Endodermal cell (in vitro differentiated cells): ENCODE data around the gene SQSTM1. TPM values are rescaled to one million over a fixed set of nuclear protein-coding genes. Genes with fewer than 3 reads are reported as not detected.

Experiments used
- DNase-seq: peaks from one replicate; pipeline ENCODE4 v3.0.0-alpha.2; 2017
- H3K27ac ChIP-seq: 2 replicates; pipeline ENCODE4 v1.5.1; 2013; ENCODE audit warnings: mild to moderate bottlenecking, low read depth, low read length, moderate library complexity
- H3K27me3 ChIP-seq: 2 replicates; pipeline ENCODE4 v1.6.1; 2013; ENCODE audit warnings: mild to moderate bottlenecking, low read length, moderate library complexity; ENCODE audit not compliant: insufficient read depth, control insufficient read depth, poor library complexity, severe bottlenecking
- H3K36me3 ChIP-seq: 2 replicates; pipeline ENCODE4 v1.7.0; 2013; ENCODE audit warnings: mild to moderate bottlenecking, low read length, moderate library complexity; ENCODE audit not compliant: control insufficient read depth, insufficient read depth
- H3K4me1 ChIP-seq: one replicate; pipeline ENCODE4 v1.7.0; 2013; ENCODE audit warnings: low read length; ENCODE audit not compliant: control insufficient read depth, insufficient read depth
- H3K4me3 ChIP-seq: 2 replicates; pipeline ENCODE4 v1.5.1; 2013; ENCODE audit warnings: mild to moderate bottlenecking, low read length, moderate library complexity
- H3K9ac ChIP-seq: 2 replicates; pipeline ENCODE4 v1.6.1; 2013; ENCODE audit warnings: mild to moderate bottlenecking, low read length, moderate library complexity; ENCODE audit not compliant: poor library complexity, severe bottlenecking; ENCODE audit errors: extremely low read depth
- H3K9me3 ChIP-seq: 2 replicates; pipeline ENCODE4 v1.6.1; 2013; ENCODE audit warnings: mild to moderate bottlenecking, low read length, moderate library complexity; ENCODE audit not compliant: control insufficient read depth
- H3K27ac Mint-ChIP-seq: 2 replicates; pipeline ENCODE4 v1.8.0; 2020; ENCODE audit warnings: mixed read lengths
- H3K27me3 Mint-ChIP-seq: 2 replicates; pipeline ENCODE4 v1.8.0; 2021; ENCODE audit warnings: mild to moderate bottlenecking, mixed read lengths; ENCODE audit not compliant: insufficient read depth
- H3K36me3 Mint-ChIP-seq: 2 replicates; pipeline ENCODE4 v1.8.0; 2020; ENCODE audit warnings: low read depth, mixed read lengths
- H3K4me1 Mint-ChIP-seq: 2 replicates; pipeline ENCODE4 v1.8.0; 2020; ENCODE audit warnings: mixed read lengths
- H3K4me3 Mint-ChIP-seq: 2 replicates; pipeline ENCODE4 v1.8.0; 2020; ENCODE audit warnings: mild to moderate bottlenecking, moderate library complexity, mixed read lengths
- H3K9me3 Mint-ChIP-seq: 2 replicates; pipeline ENCODE4 v1.8.0; 2020; ENCODE audit warnings: mild to moderate bottlenecking, mixed read lengths
- CTCF ChIP-seq: fragments of 200-600 bp; sonication (generic); conservative IDR thresholded peaks from 2 replicates; pipeline ENCODE4 v1.5.0; 2021; ENCODE audit warnings: antibody characterized with exemption, mild to moderate bottlenecking
- WGBS, 2 experiments: methylation state at CpG; one replicate each; pipeline versions ENCODE4 v1.1.5 to v1.1.7; 2013; ENCODE audit warnings: missing lambda C conversion rate in 2 of 2, mixed read lengths in 1 of 2; ENCODE audit not compliant: insufficient coverage in 1 of 2, insufficient read length in 1 of 2; 5-methylcytosine and 5-hydroxymethylcytosine counted together
- total RNA-seq, 2 donors: library from RNA; stranded (reverse); fragmentation: NEBNext Ultra II Directional in 1 of 2; extraction: Animal tissue kit (Norgen Biotek cat#: 25700) in 1 of 2; gene quantifications; 2 replicates in 1 of 2; 3 replicates in 1 of 2; pipeline ENCODE4 v1.2.1, GENCODE V29; 2021

The SQSTM1 gene
- total RNA-seq, 2 donors from 2014 or later, result 134 to 172 TPM

DNA sequence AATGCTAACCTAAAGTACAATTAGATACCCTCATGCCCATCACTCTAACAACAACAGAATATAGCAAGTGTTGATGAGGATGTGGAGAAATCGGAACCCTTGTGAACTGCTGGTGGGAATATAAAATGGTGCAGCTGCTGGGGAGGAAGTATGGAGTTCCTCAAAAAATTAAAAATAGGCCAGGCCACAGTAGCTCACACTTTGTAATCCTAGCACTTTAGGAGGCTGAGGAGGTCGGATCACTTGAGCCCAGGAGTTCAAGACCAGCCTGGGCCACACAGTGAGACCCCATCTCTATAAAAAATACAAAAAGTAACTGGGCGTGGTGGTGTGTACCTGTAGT is 55.9 kb downstream of the SQSTM1 start:
- peaks cover 28% of the 10 kb centered on the region for H3K36me3 ChIP-seq
- H3K4me3 ChIP-seq, result no peak overlapping the region
- no peaks in the 10 kb centered on the region for H3K9me3 Mint-ChIP-seq
- WGBS, 2 experiments, result 96 to 100% methylated on average over 2 to 3 of the region's 3 CpGs
- H3K4me3 Mint-ChIP-seq, result no peak overlapping the region
- H3K27ac Mint-ChIP-seq, result no peak overlapping the region
- H3K9ac ChIP-seq, result no peak overlapping the region
- no peak for TF ChIP-seq CTCF
- no peaks in the 10 kb centered on the region for H3K4me1 ChIP-seq
- H3K27me3 ChIP-seq, result no peaks in the 10 kb centered on the region
- no peak overlapping the region for H3K27ac ChIP-seq
- no peak for DNase-seq
- H3K9me3 ChIP-seq, result no peaks in the 10 kb centered on the region
- H3K36me3 Mint-ChIP-seq, result peaks cover 46% of the 10 kb centered on the region
- H3K4me1 Mint-ChIP-seq, result no peaks in the 10 kb centered on the region
- H3K27me3 Mint-ChIP-seq, result no peaks in the 10 kb centered on the region

DNA sequence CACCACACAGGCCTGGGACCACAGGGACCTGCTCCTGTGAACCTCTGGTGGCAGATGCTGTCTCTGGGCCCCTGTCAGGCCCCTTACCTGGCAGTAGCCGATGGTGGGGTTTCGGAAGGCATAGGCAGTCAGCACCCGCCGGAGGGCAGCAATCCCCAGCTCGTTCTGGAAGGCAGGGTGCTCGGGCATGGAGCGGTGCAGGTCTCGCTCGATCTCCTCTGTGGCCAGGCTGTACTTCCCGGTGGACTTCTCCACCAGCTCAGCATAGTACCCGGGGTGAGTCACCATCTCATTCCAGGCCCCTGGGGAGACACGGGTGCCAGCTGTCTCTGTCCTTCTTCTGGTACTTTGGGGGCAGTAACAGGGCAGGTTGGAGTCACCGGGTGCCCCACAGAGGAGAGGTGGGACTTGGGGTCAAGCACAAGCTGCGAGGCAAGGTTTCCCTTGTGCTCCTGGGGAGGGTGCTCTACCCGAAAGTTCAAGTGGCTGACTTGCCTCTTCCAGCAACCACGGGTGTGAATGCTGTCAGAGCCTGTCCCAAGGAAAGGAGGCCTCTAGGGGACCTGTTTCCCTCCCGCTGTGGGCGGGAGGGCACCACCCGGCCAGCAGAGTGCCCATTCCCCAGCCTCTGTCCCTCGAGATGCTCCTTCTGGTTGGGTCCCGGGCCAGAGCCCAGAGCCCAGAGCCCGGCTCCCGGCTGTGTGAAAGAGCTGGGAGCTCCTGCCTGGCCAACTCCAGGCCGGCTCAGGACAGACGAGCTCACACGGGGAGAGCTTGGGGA is 57.7 kb downstream of the SQSTM1 start:
- Mint-ChIP-seq H3K36me3 (peaks cover 55% of the 10 kb centered on the region), H3K9me3 (peaks cover 14% of the 10 kb centered on the region), H3K4me3 (no peak overlapping the region), H3K4me1 (no peaks in the 10 kb centered on the region), H3K27me3 (no peaks in the 10 kb centered on the region), H3K27ac (no peak overlapping the region)
- DNase-seq, result no peak
- Histone ChIP-seq H3K36me3 (peaks cover 33% of the 10 kb centered on the region), H3K27me3 (no peaks in the 10 kb centered on the region), H3K4me1 (no peaks in the 10 kb centered on the region), H3K27ac (no peak overlapping the region), H3K9ac (no peak overlapping the region), H3K4me3 (no peak overlapping the region), H3K9me3 (peaks cover 13% of the 10 kb centered on the region)
- WGBS, 2 experiments, result 94% methylated on average over 18 to 26 of the region's 26 CpGs
- no peak for TF ChIP-seq CTCF

DNA sequence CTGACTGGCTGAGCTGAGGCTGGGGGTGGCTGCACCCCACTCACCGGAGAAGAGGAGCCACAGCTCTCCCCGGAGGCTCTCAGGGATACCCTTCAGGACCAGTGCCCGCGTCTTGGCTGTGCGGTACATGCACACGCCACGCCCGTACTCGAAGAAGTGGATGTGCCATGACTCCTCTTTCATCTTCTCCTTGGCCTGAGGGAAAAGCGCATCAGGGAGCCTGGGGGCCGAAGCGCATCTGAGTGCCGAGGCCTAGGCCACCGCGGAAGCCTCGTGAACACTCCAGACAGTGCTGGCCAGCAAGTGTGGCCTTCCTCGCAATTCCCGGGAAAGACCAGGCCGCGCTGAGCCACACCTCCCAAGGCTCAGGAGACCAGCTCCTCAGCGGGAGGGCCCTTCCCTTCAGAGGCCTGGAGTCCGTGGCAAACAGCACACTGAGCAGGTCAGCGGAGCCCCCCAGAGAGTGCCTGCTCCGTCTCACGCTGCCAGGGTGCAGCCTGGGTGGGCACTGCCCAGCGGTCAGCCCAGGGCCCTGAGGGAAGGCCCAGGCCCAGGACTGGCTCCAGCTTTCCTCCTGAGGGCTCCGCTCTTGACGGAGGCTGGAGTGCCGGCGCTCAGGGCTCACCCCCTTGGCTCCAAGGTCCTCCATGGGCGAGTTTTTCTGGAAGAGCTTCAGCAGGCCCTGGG is 58.4 kb downstream of the SQSTM1 start:
- H3K4me1 Mint-ChIP-seq, result no peaks in the 10 kb centered on the region
- no peak overlapping the region for H3K27ac Mint-ChIP-seq
- Histone ChIP-seq H3K36me3 (peaks cover 40% of the 10 kb centered on the region), H3K9ac (no peak overlapping the region), H3K4me3 (no peak overlapping the region), H3K9me3 (peaks cover 20% of the 10 kb centered on the region), H3K27me3 (no peaks in the 10 kb centered on the region), H3K4me1 (no peaks in the 10 kb centered on the region), H3K27ac (no peak overlapping the region)
- H3K4me3 Mint-ChIP-seq, result no peak overlapping the region
- peaks cover 21% of the 10 kb centered on the region for H3K9me3 Mint-ChIP-seq
- 96% methylated on average over 19 to 31 of the region's 31 CpGs for WGBS, 2 experiments
- peaks cover 60% of the 10 kb centered on the region for H3K36me3 Mint-ChIP-seq
- H3K27me3 Mint-ChIP-seq, result no peaks in the 10 kb centered on the region
- no peak for TF ChIP-seq CTCF
- no peak for DNase-seq
